Right lobe of liver (tissue), 4 donors: ENCODE results near the gene SH3BP4.

Experiments
- POLR2A ChIP-seq: fragments of 450-650 bp; IDR thresholded peaks from one replicate; pipeline ENCODE4 v1.6.1; 2017; ENCODE audit warnings: antibody characterized with exemption, mild to moderate bottlenecking
- TF ChIP-seq, protein P1 (sequence below), 4 donors: fragments of 200-600 bp in 3 of 4; fragments of 450-650 bp in 1 of 4; IDR thresholded peaks; one replicate each; pipeline versions ENCODE4 v1.5.1 to v1.8.0; 2016 to 2022; ENCODE audit warnings: antibody characterized with exemption in 4 of 4, mild to moderate bottlenecking in 2 of 4
- donor health status: DM: no; HTN: no; CAD: no.
- donor health status: DM: no; HTN: no; CAD: no.
- donor health status: DM: no; HTN: yes; CAD: no.

DNA sequence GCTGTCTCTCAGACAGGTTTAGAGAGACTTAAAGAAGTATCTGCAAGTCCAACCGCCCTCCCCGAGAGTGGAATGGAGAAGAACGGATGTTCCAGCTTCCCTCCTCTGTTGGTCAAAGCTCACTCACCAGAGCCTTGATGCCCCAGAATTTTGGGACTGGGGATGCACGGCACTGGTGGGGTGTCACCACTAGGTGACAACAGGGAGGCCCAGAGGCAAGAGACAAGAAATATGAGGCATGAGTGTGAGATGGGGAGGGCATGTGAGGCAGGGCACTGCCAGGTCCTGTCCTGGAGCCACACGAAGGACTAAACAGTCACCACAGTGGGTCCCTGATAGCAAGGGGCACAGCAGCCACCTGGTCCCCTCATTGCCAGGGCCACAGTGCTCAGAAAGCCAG is 35.1 kb upstream of the SH3BP4 start:
- TF ChIP-seq, protein P1, sequence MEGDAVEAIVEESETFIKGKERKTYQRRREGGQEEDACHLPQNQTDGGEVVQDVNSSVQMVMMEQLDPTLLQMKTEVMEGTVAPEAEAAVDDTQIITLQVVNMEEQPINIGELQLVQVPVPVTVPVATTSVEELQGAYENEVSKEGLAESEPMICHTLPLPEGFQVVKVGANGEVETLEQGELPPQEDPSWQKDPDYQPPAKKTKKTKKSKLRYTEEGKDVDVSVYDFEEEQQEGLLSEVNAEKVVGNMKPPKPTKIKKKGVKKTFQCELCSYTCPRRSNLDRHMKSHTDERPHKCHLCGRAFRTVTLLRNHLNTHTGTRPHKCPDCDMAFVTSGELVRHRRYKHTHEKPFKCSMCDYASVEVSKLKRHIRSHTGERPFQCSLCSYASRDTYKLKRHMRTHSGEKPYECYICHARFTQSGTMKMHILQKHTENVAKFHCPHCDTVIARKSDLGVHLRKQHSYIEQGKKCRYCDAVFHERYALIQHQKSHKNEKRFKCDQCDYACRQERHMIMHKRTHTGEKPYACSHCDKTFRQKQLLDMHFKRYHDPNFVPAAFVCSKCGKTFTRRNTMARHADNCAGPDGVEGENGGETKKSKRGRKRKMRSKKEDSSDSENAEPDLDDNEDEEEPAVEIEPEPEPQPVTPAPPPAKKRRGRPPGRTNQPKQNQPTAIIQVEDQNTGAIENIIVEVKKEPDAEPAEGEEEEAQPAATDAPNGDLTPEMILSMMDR (IDR thresholded peaks at IDR 0.05) = no peak
- no peak for TF ChIP-seq POLR2A
